AG04449 (cell line): Measurements from ENCODE around the gene DHX38.

Source experiments
- CTCF ChIA-PET: fragments of 350-600 bp; formaldehyde crosslinking; extraction: SDS; loops from one replicate; lab custom pipeline; 2021; ENCODE audit warnings: antibody characterized with exemption; lab: Yijun Ruan, JAX
- POLR2A ChIA-PET: fragments of 400-600, 350-600 bp; formaldehyde crosslinking; extraction: SDS; loops from one replicate; lab custom pipeline; 2020; ENCODE audit warnings: antibody characterized with exemption, inconsistent platforms; lab: Yijun Ruan, JAX
- DNase-seq: peaks from one replicate; pipeline ENCODE4 v3.0.0-alpha.2; 2010; ENCODE audit warnings: low read depth, low spot score
- H3K4me3 ChIP-seq: 2 replicates; pipeline ENCODE4 v1.5.1; 2011; ENCODE audit warnings: low read depth, mild to moderate bottlenecking, control low read depth, low read length
- TF ChIP-seq, protein P1 (sequence below): IDR thresholded peaks from one replicate; pipeline ENCODE4 v1.5.1; 2011; ENCODE audit warnings: mild to moderate bottlenecking, moderate library complexity, low read length, control low read depth, inconsistent platforms; ENCODE audit not compliant: insufficient read depth; ENCODE audit errors: missing control alignments

Gene DHX38

DNA sequence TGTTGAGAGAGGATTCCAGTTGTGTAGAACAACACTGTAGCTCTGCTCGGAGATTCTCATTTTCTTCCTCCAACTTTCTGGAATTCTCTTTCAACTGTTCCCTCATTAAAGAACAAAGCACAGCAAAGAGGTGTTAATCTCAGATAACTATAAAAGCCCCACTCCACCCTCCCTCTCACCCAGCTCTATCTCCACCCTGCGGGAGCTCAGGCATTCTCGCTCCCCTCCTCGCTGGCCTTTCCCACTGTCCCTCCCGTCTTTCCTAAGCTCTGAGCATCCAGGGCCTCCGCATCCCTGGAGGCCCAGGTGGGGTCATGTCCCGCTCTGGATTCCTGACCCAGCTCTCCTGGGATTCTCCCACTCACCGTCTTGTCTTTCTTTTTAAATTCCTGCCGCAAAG lies 35.1 kb downstream of the DHX38 start:
- no peak overlapping the region for H3K4me3 ChIP-seq
- DNase-seq = no peak
- ChIA-PET POLR2A (no interaction called here), CTCF (interaction anchor here (1.7 kb wide), 2 partner anchors 338 to 1906 kb away, joined by 6 read pairs; no protein-coding TSS in a partner anchor)
- TF ChIP-seq, protein P1, sequence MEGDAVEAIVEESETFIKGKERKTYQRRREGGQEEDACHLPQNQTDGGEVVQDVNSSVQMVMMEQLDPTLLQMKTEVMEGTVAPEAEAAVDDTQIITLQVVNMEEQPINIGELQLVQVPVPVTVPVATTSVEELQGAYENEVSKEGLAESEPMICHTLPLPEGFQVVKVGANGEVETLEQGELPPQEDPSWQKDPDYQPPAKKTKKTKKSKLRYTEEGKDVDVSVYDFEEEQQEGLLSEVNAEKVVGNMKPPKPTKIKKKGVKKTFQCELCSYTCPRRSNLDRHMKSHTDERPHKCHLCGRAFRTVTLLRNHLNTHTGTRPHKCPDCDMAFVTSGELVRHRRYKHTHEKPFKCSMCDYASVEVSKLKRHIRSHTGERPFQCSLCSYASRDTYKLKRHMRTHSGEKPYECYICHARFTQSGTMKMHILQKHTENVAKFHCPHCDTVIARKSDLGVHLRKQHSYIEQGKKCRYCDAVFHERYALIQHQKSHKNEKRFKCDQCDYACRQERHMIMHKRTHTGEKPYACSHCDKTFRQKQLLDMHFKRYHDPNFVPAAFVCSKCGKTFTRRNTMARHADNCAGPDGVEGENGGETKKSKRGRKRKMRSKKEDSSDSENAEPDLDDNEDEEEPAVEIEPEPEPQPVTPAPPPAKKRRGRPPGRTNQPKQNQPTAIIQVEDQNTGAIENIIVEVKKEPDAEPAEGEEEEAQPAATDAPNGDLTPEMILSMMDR = no peak

GRCh38 chr16:72129976-72130656 lies 36.5 kb downstream of the DHX38 start:
- H3K4me3 ChIP-seq = no peak overlapping the region
- ChIA-PET POLR2A (no interaction called here), CTCF (interaction anchor here (0.9 to 2.0 kb wide), 5 partner anchors 11 to 1748 kb away, joined by 3 to 6 read pairs (median 3); no protein-coding TSS in a partner anchor)
- no peak for DNase-seq
- TF ChIP-seq, protein P1 = no peak

DNA sequence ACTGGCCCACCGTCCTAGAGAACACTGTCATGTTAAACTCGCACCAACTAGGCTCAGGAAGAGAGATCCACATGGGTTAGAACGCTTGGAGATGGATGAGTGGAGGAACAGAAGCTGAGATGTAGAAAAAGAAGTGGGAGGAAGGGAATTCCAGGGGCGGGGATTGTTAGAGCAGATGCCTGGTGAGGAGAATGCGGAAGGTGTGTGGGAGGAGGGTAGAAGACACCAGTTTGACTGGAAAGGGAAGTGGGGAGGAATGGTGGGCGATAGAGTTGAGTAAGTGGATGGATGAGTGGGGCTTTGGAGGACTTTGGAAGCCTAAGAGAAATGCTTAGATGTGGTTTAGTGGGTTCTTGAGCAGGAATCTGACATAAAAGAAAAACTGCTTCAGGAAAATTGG lies 37.4 kb downstream of the DHX38 start:
- POLR2A ChIA-PET = no interaction called here
- DNase-seq = no peak
- TF ChIP-seq, protein P1 = no peak
- CTCF ChIA-PET = interaction anchor here (1.0 to 2.0 kb wide), 2 partner anchors 269 to 335 kb away, joined by 3 to 6 read pairs; no protein-coding TSS in a partner anchor
- no peak overlapping the region for H3K4me3 ChIP-seq

GRCh38 chr16:72132726-72133125 lies 39.1 kb downstream of the DHX38 start:
- TF ChIP-seq, protein P1 = no peak
- DNase-seq = no peak
- H3K4me3 ChIP-seq = no peak overlapping the region
- ChIA-PET CTCF (interaction anchor here (0.9 kb wide), 1 partner anchor 9 kb away, joined by 4 read pairs; no protein-coding TSS in a partner anchor), POLR2A (no interaction called here)

DNA sequence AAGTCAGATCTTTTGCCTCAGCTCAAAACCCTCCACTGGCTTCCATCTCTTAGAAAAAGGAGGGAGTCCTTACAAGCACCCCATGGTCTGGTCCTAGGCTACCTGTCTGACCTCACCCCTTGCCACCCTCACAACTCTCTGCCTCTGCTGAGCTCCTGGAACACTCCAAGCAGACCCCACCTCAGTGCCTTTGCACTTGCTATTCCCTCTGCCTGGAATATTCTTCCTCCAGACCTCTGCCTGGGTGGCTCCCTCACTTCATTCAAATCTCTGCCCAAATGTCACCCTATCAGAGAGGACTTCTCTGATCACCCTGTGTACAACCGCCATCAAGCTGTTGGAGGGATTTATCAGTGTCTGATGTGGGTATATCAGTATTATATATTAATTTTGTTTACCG lies 40.9 kb downstream of the DHX38 start:
- CTCF ChIA-PET = interaction anchor here (2.0 to 2.1 kb wide), 2 partner anchors 10 to 332 kb away, joined by 6 to 8 read pairs; no protein-coding TSS in a partner anchor
- no peak overlapping the region for H3K4me3 ChIP-seq
- POLR2A ChIA-PET = no interaction called here
- TF ChIP-seq, protein P1 = no peak
- no peak for DNase-seq

- no peak overlapping the region for H3K4me3 ChIP-seq
- ChIA-PET POLR2A (no interaction called here), CTCF (interaction anchor here (0.6 kb wide), 1 partner anchor 13 kb away, joined by 3 read pairs; no protein-coding TSS in a partner anchor)
- TF ChIP-seq, protein P1 = no peak
- DNase-seq = no peak
These were observed 43.9 kb downstream of the DHX38 start for GRCh38 chr16:72137380-72138063.
